Retinal pigment epithelial cell (primary cell): ENCODE measurements around the gene MEAK7.

Experiments used
- DNase-seq: peaks from one replicate; pipeline ENCODE4 v3.0.0-alpha.2; 2010; ENCODE audit warnings: low read depth
- H3K4me3 ChIP-seq: 2 replicates; pipeline ENCODE4 v1.5.1; 2011; ENCODE audit warnings: mild to moderate bottlenecking, low read length, control low read depth, moderate library complexity
- TF ChIP-seq, protein P1 (sequence below): conservative IDR thresholded peaks from 2 replicates; pipeline ENCODE4 v1.5.1; 2011; ENCODE audit warnings: low read depth, low read length, control low read depth, inconsistent platforms

Gene MEAK7

GRCh38 chr16:84540194-84540593, 35.7 kb upstream of the MEAK7 start:
- DNase-seq, result no peak
- TF ChIP-seq, protein P1, sequence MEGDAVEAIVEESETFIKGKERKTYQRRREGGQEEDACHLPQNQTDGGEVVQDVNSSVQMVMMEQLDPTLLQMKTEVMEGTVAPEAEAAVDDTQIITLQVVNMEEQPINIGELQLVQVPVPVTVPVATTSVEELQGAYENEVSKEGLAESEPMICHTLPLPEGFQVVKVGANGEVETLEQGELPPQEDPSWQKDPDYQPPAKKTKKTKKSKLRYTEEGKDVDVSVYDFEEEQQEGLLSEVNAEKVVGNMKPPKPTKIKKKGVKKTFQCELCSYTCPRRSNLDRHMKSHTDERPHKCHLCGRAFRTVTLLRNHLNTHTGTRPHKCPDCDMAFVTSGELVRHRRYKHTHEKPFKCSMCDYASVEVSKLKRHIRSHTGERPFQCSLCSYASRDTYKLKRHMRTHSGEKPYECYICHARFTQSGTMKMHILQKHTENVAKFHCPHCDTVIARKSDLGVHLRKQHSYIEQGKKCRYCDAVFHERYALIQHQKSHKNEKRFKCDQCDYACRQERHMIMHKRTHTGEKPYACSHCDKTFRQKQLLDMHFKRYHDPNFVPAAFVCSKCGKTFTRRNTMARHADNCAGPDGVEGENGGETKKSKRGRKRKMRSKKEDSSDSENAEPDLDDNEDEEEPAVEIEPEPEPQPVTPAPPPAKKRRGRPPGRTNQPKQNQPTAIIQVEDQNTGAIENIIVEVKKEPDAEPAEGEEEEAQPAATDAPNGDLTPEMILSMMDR, result no peak
- H3K4me3 ChIP-seq, result no peak overlapping the region

DNA sequence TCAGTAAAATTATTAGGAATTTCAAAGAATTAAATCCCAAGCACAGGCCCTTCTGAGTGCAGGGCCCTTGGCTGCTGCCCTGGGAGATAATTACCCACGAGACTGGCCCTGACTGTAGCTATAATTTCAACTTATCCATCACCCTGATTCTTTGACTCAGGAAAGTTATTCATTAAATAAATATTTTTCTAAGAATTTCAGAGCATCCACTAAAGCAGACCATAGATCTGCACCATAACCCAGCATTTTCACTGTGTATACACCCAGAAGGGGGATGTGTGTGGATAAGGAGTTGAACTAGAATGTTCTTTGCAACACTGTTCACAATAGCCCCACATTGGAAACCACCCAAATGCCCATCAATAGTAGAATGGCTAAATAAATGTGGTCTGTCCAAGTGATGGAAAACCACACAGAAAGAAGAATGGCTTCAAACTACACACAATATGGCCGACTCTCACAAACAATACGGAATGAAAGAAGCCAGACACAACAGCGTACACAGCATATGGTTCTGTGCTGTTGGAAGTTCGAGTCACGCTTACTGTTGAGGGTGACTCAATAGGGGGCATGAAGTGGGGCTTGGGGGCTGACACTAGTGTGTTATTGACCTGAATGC, 33.9 kb upstream of the MEAK7 start:
- TF ChIP-seq, protein P1, result no peak
- DNase-seq, result no peak

GRCh38 chr16:84537491-84538151, 33.2 kb upstream of the MEAK7 start:
- DNase-seq, result no peak
- no peak overlapping the region for H3K4me3 ChIP-seq
- TF ChIP-seq, protein P1, result no peak

More for the DNA sequence above, 33.9 kb upstream of the MEAK7 start:
- H3K4me3 ChIP-seq, result no peak overlapping the region

DNA sequence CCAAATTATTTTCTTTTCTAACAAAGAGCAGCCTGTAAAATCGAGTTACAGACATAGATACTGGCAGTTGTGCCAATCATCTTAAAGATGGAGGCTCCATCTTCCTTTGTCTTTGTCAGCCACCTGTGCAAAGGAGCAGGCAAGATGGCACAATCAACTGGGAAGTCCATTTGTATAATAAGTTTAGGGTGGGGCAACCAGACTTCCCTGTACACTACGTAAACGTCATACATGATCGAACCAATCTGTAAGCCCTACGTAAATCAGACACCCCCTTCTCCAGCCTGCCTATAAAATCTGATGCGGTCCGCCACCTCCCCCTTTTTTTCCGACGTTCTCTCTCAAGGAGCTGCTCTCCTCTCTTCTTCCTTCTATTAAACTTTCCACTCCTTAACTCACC, 31.4 kb upstream of the MEAK7 start:
- TF ChIP-seq, protein P1, result no peak
- DNase-seq, result no peak

DNA sequence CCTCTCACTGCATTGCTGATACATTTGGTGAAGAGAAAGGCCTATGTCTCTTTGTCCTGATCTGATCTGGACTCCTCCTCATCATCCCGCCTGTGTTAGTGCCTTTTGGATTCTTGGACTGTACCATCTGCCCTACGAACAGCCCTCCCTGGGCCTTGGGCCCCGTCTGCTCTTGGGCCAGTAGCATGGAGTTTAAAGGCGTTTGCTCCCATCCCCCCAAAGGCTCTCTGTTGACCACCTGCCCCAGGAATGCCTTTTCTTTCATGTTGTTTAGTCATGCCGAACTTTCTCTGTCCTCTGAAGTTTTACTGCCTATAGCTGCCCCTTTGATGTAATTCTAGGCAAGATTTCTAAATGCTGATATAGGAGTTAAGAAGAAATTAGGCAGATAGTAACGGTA, 30.9 kb upstream of the MEAK7 start:
- H3K4me3 ChIP-seq, result no peak overlapping the region
- no peak for DNase-seq
- TF ChIP-seq, protein P1, result no peak

More for the DNA sequence above, 31.4 kb upstream of the MEAK7 start:
- no peak overlapping the region for H3K4me3 ChIP-seq

- H3K4me3 ChIP-seq, result no peak overlapping the region
- TF ChIP-seq, protein P1, result no peak
- DNase-seq, result no peak
Measured at GRCh38 chr16:84534815-84535214, 30.4 kb upstream of the MEAK7 start.
